Left lung (tissue), 10 donors: Measurements from ENCODE around the gene KDM2B. TPM values are rescaled to one million over a fixed set of nuclear protein-coding genes. Genes with fewer than 3 reads are reported as not detected.

ENCODE experiments used
- ATAC-seq: fragments of 200-7000 bp; cut with Tn5 transposase; one replicate; pipeline ENCODE4 v1.9.1; 2020; ENCODE audit warnings: moderate library complexity
- DNase-seq, 4 donors: peaks; one replicate each; pipeline ENCODE4 v3.0.0-alpha.2; 2013 to 2020
- H3K27ac ChIP-seq, 2 donors: fragments of 200-600 bp; sonication (generic) in 1 of 2; one replicate each; pipeline versions ENCODE4 v1.5.0 to v1.8.0; 2020 to 2021
- H3K27me3 ChIP-seq, 2 donors: fragments of 200-600 bp; sonication (generic) in 1 of 2; one replicate each; pipeline versions ENCODE4 v1.5.0 to v1.8.0; 2020 to 2021
- H3K36me3 ChIP-seq, 2 donors: fragments of 200-600 bp; sonication (generic) in 1 of 2; one replicate each; pipeline versions ENCODE4 v1.5.0 to v1.8.0; 2020 to 2021
- H3K4me1 ChIP-seq, 2 donors: fragments of 200-600 bp; one replicate each; pipeline ENCODE4 v1.8.0; 2021
- H3K4me3 ChIP-seq, 2 donors: fragments of 200-600 bp; sonication (generic) in 1 of 2; one replicate each; pipeline versions ENCODE4 v1.5.0 to v1.8.0; 2020 to 2021; ENCODE audit warnings: mild to moderate bottlenecking in 1 of 2
- H3K9me3 ChIP-seq, 2 donors: fragments of 200-600 bp; sonication (generic) in 1 of 2; one replicate each; pipeline versions ENCODE4 v1.5.0 to v1.8.0; 2020 to 2021
- intact Hi-C, 2 donors: fragments of 100-400 bp; cut with DNase I; formaldehyde crosslinking; loops; one replicate each; pipeline versions ENCODE4 v1.11.2 to v1.14.2; 2022
- polyA plus RNA-seq, 6 donors: library from polyadenylated mRNA; unstranded; fragments of 120-200 nt; gene quantifications; one replicate each; pipeline ENCODE4 v1.2.1, GENCODE V29; 2013; ENCODE audit not compliant: insufficient read length in 6 of 6
- total RNA-seq, 2 donors: library from RNA; stranded (reverse); fragmentation: NEBNext Ultra II Directional; extraction: Animal tissue kit (Norgen Biotek cat#: 25700); gene quantifications; one replicate each; pipeline ENCODE4 v1.2.1, GENCODE V29; 2021
- TF ChIP-seq, protein P1 (sequence below), 2 donors: fragments of 200-600 bp; sonication (generic) in 1 of 2; IDR thresholded peaks; one replicate each; pipeline versions ENCODE4 v1.5.0 to v1.8.0; 2021; ENCODE audit warnings: antibody characterized with exemption in 2 of 2
- donor health status: DM: no; HTN: yes; CAD: no.
- donor health status: DM: no; HTN: no; CAD: no.

KDM2B gene
- total and polyA plus RNA-seq, 8 donors: 22.9 to 44.7 (median 38.0) TPM

DNA sequence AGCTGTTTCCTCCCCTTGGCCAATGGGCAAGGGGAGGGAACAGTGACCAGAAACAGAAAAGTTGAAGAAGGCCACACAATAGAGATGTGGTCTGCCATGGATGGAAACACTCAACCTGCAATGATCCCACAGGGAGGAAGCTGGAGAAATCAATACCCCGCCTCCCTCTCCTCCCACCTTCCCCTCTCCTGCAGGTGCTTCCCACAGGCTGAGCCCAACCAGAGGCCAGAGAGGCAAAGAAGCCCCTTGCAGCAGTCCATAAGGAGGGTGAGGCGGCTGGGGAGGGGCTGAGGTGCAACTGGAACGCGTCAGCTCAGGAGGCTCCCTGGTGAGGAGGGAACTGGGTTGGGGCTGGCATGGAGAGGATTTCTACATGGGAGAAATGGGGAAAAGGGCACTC is 96.9 kb downstream of the KDM2B start:
- intact Hi-C loops: no loop called here
- Histone ChIP-seq H3K27me3 (no peaks in the 10 kb centered on the region), H3K4me3 (no peak overlapping the region), H3K4me1 (no peaks in the 10 kb centered on the region), H3K9me3 (no peaks in the 10 kb centered on the region), H3K36me3 (no peaks in the 10 kb centered on the region), H3K27ac (no peak overlapping the region)
- no peak for DNase-seq
- no peak for ATAC-seq
- TF ChIP-seq, protein P1, sequence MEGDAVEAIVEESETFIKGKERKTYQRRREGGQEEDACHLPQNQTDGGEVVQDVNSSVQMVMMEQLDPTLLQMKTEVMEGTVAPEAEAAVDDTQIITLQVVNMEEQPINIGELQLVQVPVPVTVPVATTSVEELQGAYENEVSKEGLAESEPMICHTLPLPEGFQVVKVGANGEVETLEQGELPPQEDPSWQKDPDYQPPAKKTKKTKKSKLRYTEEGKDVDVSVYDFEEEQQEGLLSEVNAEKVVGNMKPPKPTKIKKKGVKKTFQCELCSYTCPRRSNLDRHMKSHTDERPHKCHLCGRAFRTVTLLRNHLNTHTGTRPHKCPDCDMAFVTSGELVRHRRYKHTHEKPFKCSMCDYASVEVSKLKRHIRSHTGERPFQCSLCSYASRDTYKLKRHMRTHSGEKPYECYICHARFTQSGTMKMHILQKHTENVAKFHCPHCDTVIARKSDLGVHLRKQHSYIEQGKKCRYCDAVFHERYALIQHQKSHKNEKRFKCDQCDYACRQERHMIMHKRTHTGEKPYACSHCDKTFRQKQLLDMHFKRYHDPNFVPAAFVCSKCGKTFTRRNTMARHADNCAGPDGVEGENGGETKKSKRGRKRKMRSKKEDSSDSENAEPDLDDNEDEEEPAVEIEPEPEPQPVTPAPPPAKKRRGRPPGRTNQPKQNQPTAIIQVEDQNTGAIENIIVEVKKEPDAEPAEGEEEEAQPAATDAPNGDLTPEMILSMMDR (IDR thresholded peaks at IDR 0.05): no peak

DNA sequence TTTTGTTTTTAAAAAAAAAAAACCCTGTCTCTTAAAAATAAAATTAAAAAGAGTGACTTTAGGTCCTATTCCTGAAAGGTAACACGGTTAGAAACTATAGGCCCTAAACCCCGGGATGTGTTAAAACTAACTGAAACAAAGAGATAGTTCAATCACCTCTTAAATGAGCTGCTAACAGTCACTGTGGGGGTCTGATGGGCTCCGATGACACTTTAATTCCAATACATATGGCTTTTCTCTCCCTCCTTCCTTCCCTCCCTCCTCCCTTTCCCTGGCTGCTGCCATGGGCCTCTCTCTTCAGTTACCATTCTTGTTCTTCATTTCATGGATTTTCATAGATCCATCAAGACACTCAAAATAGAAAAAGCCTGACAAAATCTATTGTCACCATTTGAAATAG is 104.3 kb downstream of the KDM2B start:
- DNase-seq (no peak), ATAC-seq (no peak)
- no peak overlapping the region for H3K27ac ChIP-seq
- no peaks in the 10 kb centered on the region for H3K27me3 ChIP-seq
- no peaks in the 10 kb centered on the region for H3K36me3 ChIP-seq
- intact Hi-C loops: no loop called here
- H3K4me1 ChIP-seq: peaks cover 0 to 10% of the 10 kb centered on the region in 2 donors
- no peaks in the 10 kb centered on the region for H3K9me3 ChIP-seq
- TF ChIP-seq, protein P1 (IDR thresholded peaks at IDR 0.05): no peak
- no peak overlapping the region for H3K4me3 ChIP-seq

DNA sequence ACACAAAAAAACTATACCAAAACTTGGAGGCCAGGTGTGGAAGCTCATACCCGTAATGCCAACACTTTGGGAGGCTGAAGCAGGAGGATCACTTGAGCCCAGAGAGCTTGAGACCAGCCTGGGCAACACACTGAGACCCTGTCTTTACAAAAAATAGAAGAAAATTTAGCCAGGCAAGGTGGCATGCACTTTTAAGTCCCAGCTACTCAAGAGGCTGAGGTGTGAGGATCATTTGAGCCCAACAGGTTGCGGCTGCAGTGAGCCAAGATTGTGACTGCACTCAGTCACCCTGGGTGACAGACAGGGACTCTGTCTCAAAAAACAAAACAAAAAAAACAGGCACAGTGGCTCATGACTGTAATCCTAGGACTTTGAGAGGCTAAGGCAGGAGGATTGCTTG is 105.5 kb downstream of the KDM2B start:
- TF ChIP-seq, protein P1 (IDR thresholded peaks at IDR 0.05): no peak
- no peak for DNase-seq

DNA sequence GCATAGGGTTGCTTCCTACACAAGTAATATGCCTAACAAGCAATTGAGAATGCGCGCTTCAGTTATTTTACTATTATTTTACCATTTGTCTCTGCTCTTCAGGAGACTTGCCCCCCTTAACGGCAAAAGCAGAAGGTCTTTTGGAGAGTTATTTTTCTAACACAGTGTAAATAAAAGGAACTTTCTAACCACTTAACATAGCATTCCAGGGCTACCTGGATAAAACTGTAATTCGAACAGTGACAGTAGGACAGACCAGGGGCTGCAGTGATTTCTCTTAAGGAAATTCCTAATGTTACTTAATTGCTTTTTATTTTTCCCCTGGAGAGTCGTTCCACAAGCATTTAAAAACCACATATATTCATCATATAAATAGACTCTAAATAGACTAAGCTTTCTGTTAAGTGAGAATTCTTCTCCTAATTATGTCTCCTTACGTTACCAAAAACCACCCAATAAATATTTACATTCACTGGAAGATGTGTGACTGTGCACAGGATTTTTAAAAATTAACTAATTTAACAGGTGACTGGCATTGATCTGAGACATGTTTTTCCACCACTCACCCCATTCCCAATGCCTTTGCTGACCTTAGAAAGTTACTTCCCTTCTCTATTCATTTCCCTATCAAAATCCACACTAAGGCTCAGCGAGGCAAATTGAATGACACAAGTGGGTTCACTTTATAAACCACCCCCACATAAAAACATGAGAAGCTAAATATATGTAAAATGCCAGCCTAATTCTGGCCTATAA is 108.5 kb downstream of the KDM2B start:
- H3K4me3 ChIP-seq: no peak overlapping the region
- H3K9me3 ChIP-seq: no peaks in the 10 kb centered on the region
- H3K36me3 ChIP-seq: no peaks in the 10 kb centered on the region
- no peak for DNase-seq
- ATAC-seq: no peak
- H3K27me3 ChIP-seq: no peaks in the 10 kb centered on the region
- intact Hi-C loops: no loop called here
- no peak overlapping the region for H3K27ac ChIP-seq
- TF ChIP-seq, protein P1 (IDR thresholded peaks at IDR 0.05): no peak
- H3K4me1 ChIP-seq: peaks cover 0 to 35% of the 10 kb centered on the region in 2 donors

More for the DNA sequence above, 105.5 kb downstream of the KDM2B start:
- no peaks in the 10 kb centered on the region for H3K9me3 ChIP-seq
- ATAC-seq: no peak
- H3K4me1 ChIP-seq: peaks cover 0 to 22% of the 10 kb centered on the region in 2 donors
- no peaks in the 10 kb centered on the region for H3K36me3 ChIP-seq
- no peak overlapping the region for H3K27ac ChIP-seq
- H3K4me3 ChIP-seq: no peak overlapping the region
- no peaks in the 10 kb centered on the region for H3K27me3 ChIP-seq
- intact Hi-C loops: no loop called here

DNA sequence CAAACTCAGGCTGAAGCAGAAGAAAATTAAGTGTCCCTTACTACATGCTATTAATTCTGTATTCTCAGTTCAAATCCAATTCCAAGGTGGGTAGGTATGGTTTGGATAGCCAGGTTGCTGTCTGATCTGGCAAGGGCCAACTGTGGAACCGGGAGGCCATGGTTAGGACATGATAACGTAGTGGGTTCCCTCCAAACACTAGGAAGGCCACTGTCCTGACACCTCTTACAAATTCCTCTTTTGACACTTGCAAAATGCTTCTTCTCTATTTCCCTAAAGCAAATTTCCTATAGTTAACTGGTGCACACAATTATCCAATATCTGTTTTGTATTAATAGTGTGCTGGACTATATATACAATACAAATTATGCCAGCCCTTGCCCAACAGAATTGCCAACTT is 110.1 kb downstream of the KDM2B start:
- H3K4me3 ChIP-seq: no peak overlapping the region
- no peak overlapping the region for H3K27ac ChIP-seq
- no peaks in the 10 kb centered on the region for H3K27me3 ChIP-seq
- H3K36me3 ChIP-seq: no peaks in the 10 kb centered on the region
- peaks cover 3 to 40% of the 10 kb centered on the region in 2 donors for H3K4me1 ChIP-seq
- intact Hi-C loops: no loop called here
- ATAC-seq (no peak), DNase-seq (no peak)
- H3K9me3 ChIP-seq: no peaks in the 10 kb centered on the region
- TF ChIP-seq, protein P1 (IDR thresholded peaks at IDR 0.05): no peak
